IPS-NIHi7 (cell line): ENCODE results near the gene MCCD1.

ENCODE experiments used
- DNase-seq: peaks from one replicate; pipeline ENCODE4 v3.0.0; 2012; ENCODE audit warnings: mixed read lengths; ENCODE audit errors: extremely low spot score

The MCCD1 gene

GRCh38 chr6:31541658-31542521, 13.1 kb downstream of the MCCD1 start, which contains the start of gene DDX39B:
TSS of gene DDX39B (minus strand) at chr6:31542003. CDS start at chr6:31540532, 1,471 bp downstream.
- DNase-seq: peak; percentile 91

- DNase-seq: no peak
Observed at GRCh38 chr6:31543639-31544038, 14.9 kb downstream of the MCCD1 start.

GRCh38 chr6:31544676-31545075, 15.9 kb downstream of the MCCD1 start:
- DNase-seq: no peak

GRCh38 chr6:31545291-31545690, 16.5 kb downstream of the MCCD1 start:
- DNase-seq: no peak

- peak; percentile 86 for DNase-seq
Observed at GRCh38 chr6:31546339-31546957, 17.7 kb downstream of the MCCD1 start, which contains the start of gene ATP6V1G2. TSS of gene ATP6V1G2 (minus strand) at chr6:31546608. CDS start at chr6:31546559, 49 bp downstream.

GRCh38 chr6:31546958-31547726, 18.4 kb downstream of the MCCD1 start, which contains the start of gene NFKBIL1:
TSS of gene NFKBIL1 (plus strand) at chr6:31547608. CDS start at chr6:31547695, 87 bp downstream.
- peak; percentile 93 for DNase-seq

- no peak for DNase-seq
Observed at GRCh38 chr6:31547727-31548543, 19.2 kb downstream of the MCCD1 start.

- no peak for DNase-seq
Observed at GRCh38 chr6:31548544-31548873, 19.7 kb downstream of the MCCD1 start.

- DNase-seq: peak; percentile 73
Observed at GRCh38 chr6:31551371-31551770, 22.6 kb downstream of the MCCD1 start.

GRCh38 chr6:31556307-31556706, 27.5 kb downstream of the MCCD1 start:
- no peak for DNase-seq

- DNase-seq: no peak
Observed at GRCh38 chr6:31557443-31558317, 28.9 kb downstream of the MCCD1 start.

- DNase-seq: no peak
Observed at GRCh38 chr6:31558318-31558625, 29.5 kb downstream of the MCCD1 start.

GRCh38 chr6:31558631-31559500, 30.1 kb downstream of the MCCD1 start:
- DNase-seq: no peak

GRCh38 chr6:31559606-31559957, 30.8 kb downstream of the MCCD1 start:
- DNase-seq: no peak

- no peak for DNase-seq
Observed at GRCh38 chr6:31559958-31560696, 31.4 kb downstream of the MCCD1 start.

- DNase-seq: no peak
Observed at GRCh38 chr6:31560697-31561058, 31.9 kb downstream of the MCCD1 start.

- no peak for DNase-seq
Observed at GRCh38 chr6:31567531-31568370, 39.0 kb downstream of the MCCD1 start.

- DNase-seq: no peak
Observed at GRCh38 chr6:31568537-31568961, 39.8 kb downstream of the MCCD1 start.
